IMR-90 (cell line): Measurements from ENCODE around the gene ANKDD1A. TPM values are rescaled to one million over a fixed set of nuclear protein-coding genes. Genes with fewer than 3 reads are reported as not detected.

Experiments used
- ATAC-seq: fragments of 200-7000 bp; cut with Tn5 transposase; 2 replicates; pipeline ENCODE4 v1.9.1; 2020; ENCODE audit warnings: low read depth, mild to moderate bottlenecking, moderate library complexity
- BruUV-seq: library from RNA; stranded (reverse); fragments of 400-500 nt; replicated peaks from 2 replicates; lab custom pipeline; 2021; lab: Mats Ljungman, UMichigan
- CTCF ChIA-PET: fragments of 300-600 bp; formaldehyde crosslinking; extraction: SDS; loops from one replicate; lab custom pipeline; 2021; ENCODE audit warnings: antibody characterized with exemption; lab: Yijun Ruan, JAX
- POLR2A ChIA-PET: fragments of 300-600 bp; sonication (Branson Sonifier 250); formaldehyde crosslinking; loops from one replicate; lab custom pipeline; 2022; ENCODE audit warnings: antibody characterized with exemption; ENCODE audit not compliant: unreplicated experiment; lab: Charles Lee
- DNase-seq: peaks from one replicate; pipeline ENCODE4 v3.0.0; 2013
- H2AFZ ChIP-seq: replicated peaks from 2 replicates; pipeline ENCODE3; 2013; ENCODE audit warnings: low read length, mild to moderate bottlenecking; ENCODE audit not compliant: poor library complexity
- H2AK5ac ChIP-seq: 2 replicates; pipeline ENCODE4 v1.6.1; 2013; ENCODE audit warnings: low read depth, low read length, inconsistent platforms
- H2AK9ac ChIP-seq: replicated peaks from 2 replicates; pipeline ENCODE3; 2013; ENCODE audit warnings: mild to moderate bottlenecking, low read depth, low read length, moderate library complexity; ENCODE audit not compliant: poor library complexity
- H2BK120ac ChIP-seq: 2 replicates; pipeline ENCODE4 v1.6.1; 2013; ENCODE audit warnings: low read depth, low read length, inconsistent platforms
- H2BK15ac ChIP-seq: 3 replicates; pipeline ENCODE4 v1.6.1; 2013; ENCODE audit warnings: low read depth, low read length, inconsistent platforms
- H2BK20ac ChIP-seq: 2 replicates; pipeline ENCODE4 v1.6.1; 2013; ENCODE audit warnings: low read depth, mild to moderate bottlenecking, inconsistent platforms, low read length, moderate library complexity
- H2BK5ac ChIP-seq: 2 replicates; pipeline ENCODE4 v1.6.1; 2013; ENCODE audit warnings: mild to moderate bottlenecking, low read depth, low read length, inconsistent platforms; ENCODE audit not compliant: poor library complexity, severe bottlenecking
- H3K14ac ChIP-seq: replicated peaks from 2 replicates; pipeline ENCODE4 v1.6.1; 2013; ENCODE audit warnings: low read depth, low read length, inconsistent platforms
- H3K18ac ChIP-seq: 2 replicates; pipeline ENCODE4 v1.6.1; 2013; ENCODE audit warnings: low read depth, low read length, control low read depth
- H3K23ac ChIP-seq: 2 replicates; pipeline ENCODE4 v1.6.1; 2013; ENCODE audit warnings: low read depth, low read length, inconsistent platforms
- H3K27ac ChIP-seq: 2 replicates; pipeline ENCODE4 v1.5.1; 2013; ENCODE audit warnings: mild to moderate bottlenecking, control low read depth, low read length; ENCODE audit not compliant: insufficient read depth
- H3K27me3 ChIP-seq: 2 replicates; pipeline ENCODE4 v1.6.1; 2013; ENCODE audit warnings: low read length; ENCODE audit not compliant: control insufficient read depth, insufficient read depth
- H3K36me3 ChIP-seq: 2 replicates; pipeline ENCODE4 v1.6.1; 2013; ENCODE audit warnings: low read length, mixed read lengths; ENCODE audit not compliant: control insufficient read depth, insufficient read depth
- H3K4ac ChIP-seq: 2 replicates; pipeline ENCODE4 v1.6.1; 2013; ENCODE audit warnings: low read depth, low read length, inconsistent platforms
- H3K4me1 ChIP-seq: 2 replicates; pipeline ENCODE4 v1.6.1; 2013; ENCODE audit warnings: low read length, mixed read lengths; ENCODE audit not compliant: control insufficient read depth, insufficient read depth
- H3K4me2 ChIP-seq: 2 replicates; pipeline ENCODE4 v1.6.1; 2013; ENCODE audit warnings: low read depth, mild to moderate bottlenecking, control low read depth, low read length, moderate library complexity
- H3K4me3 ChIP-seq: 2 replicates; pipeline ENCODE4 v1.5.1; 2013; ENCODE audit warnings: low read depth, mild to moderate bottlenecking, control low read depth, low read length, moderate library complexity; ENCODE audit not compliant: insufficient read depth
- H3K56ac ChIP-seq: 2 replicates; pipeline ENCODE4 v1.6.1; 2013; ENCODE audit warnings: low read length, inconsistent platforms; ENCODE audit not compliant: insufficient read depth; ENCODE audit errors: extremely low read depth
- H3K79me1 ChIP-seq, 2 experiments: 2 replicates each; pipeline ENCODE4 v1.6.1; 2013; ENCODE audit warnings: low read length in 2 of 2, inconsistent platforms in 1 of 2, low read depth in 1 of 2
- H3K9ac ChIP-seq: 2 replicates; pipeline ENCODE4 v1.6.1; 2013; ENCODE audit warnings: low read depth, low read length, control low read depth
- H3K9me1 ChIP-seq: 2 replicates; pipeline ENCODE4 v1.6.1; 2013; ENCODE audit warnings: low read length, inconsistent platforms; ENCODE audit not compliant: insufficient read depth
- H3K9me3 ChIP-seq: 2 replicates; pipeline ENCODE4 v1.6.1; 2013; ENCODE audit warnings: low read length; ENCODE audit not compliant: control insufficient read depth, insufficient read depth
- H4K20me1 ChIP-seq: 2 replicates; pipeline ENCODE4 v1.6.1; 2013; ENCODE audit warnings: low read length, inconsistent platforms; ENCODE audit not compliant: insufficient read depth
- H4K5ac ChIP-seq: 2 replicates; pipeline ENCODE4 v1.6.1; 2013; ENCODE audit warnings: mild to moderate bottlenecking, low read depth, low read length, control low read depth
- H4K8ac ChIP-seq, 2 experiments: 2 replicates each; pipeline ENCODE4 v1.6.1; 2013; ENCODE audit warnings: low read depth in 2 of 2, low read length in 2 of 2, control low read depth in 1 of 2, inconsistent platforms in 1 of 2
- H4K91ac ChIP-seq: 2 replicates; pipeline ENCODE4 v1.6.1; 2013; ENCODE audit warnings: low read depth, low read length, inconsistent platforms; ENCODE audit not compliant: insufficient read depth
- ELK1 ChIP-seq: fragments of 150-350 bp; IDR thresholded peaks from 2 replicates; pipeline ENCODE4 v1.6.1; 2016; ENCODE audit warnings: low read depth, mild to moderate bottlenecking, low read length, moderate library complexity, borderline replicate concordance
- FOS ChIP-seq: fragments of 150-350 bp; IDR thresholded peaks from 2 replicates; pipeline ENCODE4 v1.6.1; 2016; ENCODE audit warnings: low read depth, low read length
- MAFK ChIP-seq: IDR thresholded peaks from 2 replicates; pipeline ENCODE4 v1.6.1; 2012; ENCODE audit warnings: low read depth, low read length, improper control_type of control experiment
- MXI1 ChIP-seq: IDR thresholded peaks from 2 replicates; pipeline ENCODE4 v1.6.1; 2012; ENCODE audit warnings: low read depth, mild to moderate bottlenecking, low read length, moderate library complexity, borderline replicate concordance
- NFE2L2 ChIP-seq: fragments of 150-350 bp; IDR thresholded peaks from 2 replicates; pipeline ENCODE4 v1.6.1; 2016; ENCODE audit warnings: low read depth, mild to moderate bottlenecking, low read length
- RAD21 ChIP-seq: IDR thresholded peaks from 2 replicates; pipeline ENCODE4 v1.6.1; 2012; ENCODE audit warnings: low read length, improper control_type of control experiment
- SMC3 ChIP-seq: fragments of 150-350 bp; IDR thresholded peaks from 2 replicates; pipeline ENCODE4 v1.6.1; 2016; ENCODE audit warnings: low read depth, mild to moderate bottlenecking, antibody characterized with exemption, low read length, moderate library complexity
- WGBS, 2 experiments: methylation state at CpG; one replicate each; pipeline versions ENCODE4 v1.1.5 to v1.1.7; 2013; ENCODE audit warnings: missing lambda C conversion rate in 2 of 2; ENCODE audit not compliant: insufficient read length in 1 of 2; ENCODE audit errors: extremely low coverage in 2 of 2; 5-methylcytosine and 5-hydroxymethylcytosine counted together
- dilution Hi-C: fragments of 300-500 bp; cut with HindIII; formaldehyde crosslinking; loops from one replicate; pipeline ENCODE4 v1.14.3; 2018; ENCODE audit warnings: low sequenced_read_pairs; ENCODE audit not compliant: unreplicated experiment
- in situ Hi-C: fragments of 300-500 bp; cut with MboI; formaldehyde crosslinking; loops from 3 replicates; pipeline ENCODE4 v1.14.3; 2019; ENCODE audit warnings: low sequenced_read_pairs, inconsistent platforms, mixed read lengths
- intact Hi-C: fragments of 100-400 bp; cut with micrococcal nuclease; formaldehyde crosslinking; loops from 2 replicates; pipeline ENCODE4 v1.10.0; 2022
- polyA plus RNA-seq, 3 experiments: library from polyadenylated mRNA; depleted of rRNA; stranded (reverse); fragments of >200 nt; gene quantifications; 2 replicates each; pipeline ENCODE4 v1.2.3, GENCODE V29; 2012; ENCODE audit warnings: low replicate concordance in 1 of 3
- total RNA-seq: library from RNA; depleted of rRNA; stranded (reverse); fragments of >200 nt; gene quantifications from 2 replicates; pipeline ENCODE4 v1.2.3, GENCODE V29; 2012

ANKDD1A gene
- total and polyA plus RNA-seq, 2 of the 4 experiments (the other 2 are of a cell fraction): 3.6 to 4.9 TPM

- no peak overlapping the region for H4K8ac ChIP-seq
- no peak overlapping the region for H3K4ac ChIP-seq
- no peak overlapping the region for H2BK20ac ChIP-seq
- no peaks in the 10 kb centered on the region for H3K36me3 ChIP-seq
- H3K4me1 ChIP-seq: no peaks in the 10 kb centered on the region
- no peak overlapping the region for H4K5ac ChIP-seq
- no peak overlapping the region for H2BK15ac ChIP-seq
- no peaks in the 10 kb centered on the region for H3K27me3 ChIP-seq
- WGBS, 2 experiments: no CpG with 5 or more reads among the region's 1 CpG
- no peak overlapping the region for H3K9ac ChIP-seq
- H2BK120ac ChIP-seq: no peak overlapping the region
- no peaks in the 10 kb centered on the region for H3K9me3 ChIP-seq
- no peak for TF ChIP-seq FOS
- no peak for TF ChIP-seq SMC3
- peak; percentile 98 for TF ChIP-seq MAFK
- TF ChIP-seq NFE2L2: no peak
- TF ChIP-seq RAD21: no peak
- TF ChIP-seq ELK1: no peak
- TF ChIP-seq MXI1: no peak
- no peak overlapping the region for H3K14ac ChIP-seq
- intact Hi-C loops: no loop called here
- POLR2A ChIA-PET: no interaction called here
- ATAC-seq (no peak), DNase-seq (no peak)
- H3K4me3 ChIP-seq: no peak overlapping the region
- H3K4me2 ChIP-seq: no peak overlapping the region; the same call in 1 of the 2 replicates
- in situ Hi-C loops: no loop called here
- H3K18ac ChIP-seq: no peak overlapping the region
- CTCF ChIA-PET: no interaction called here
- H3K9me1 ChIP-seq: no peaks in the 10 kb centered on the region; the same call in 1 of the 2 replicates
- H4K91ac ChIP-seq: no peak overlapping the region
- H2AK5ac ChIP-seq: no peak overlapping the region
- no peak overlapping the region for H2BK5ac ChIP-seq
- peaks cover 2 to 20% of the 10 kb centered on the region in 2 experiments; a peak in 3 of 4 replicates for H3K79me1 ChIP-seq
- H3K23ac ChIP-seq: no peak overlapping the region
- no peak overlapping the region for H3K27ac ChIP-seq
- no TSS peak for BruUV-seq
- H2AK9ac ChIP-seq: no peak overlapping the region
- dilution Hi-C loops: no loop called here
- H4K20me1 ChIP-seq: no peaks in the 10 kb centered on the region; the same call in 1 of the 2 replicates
- no peak overlapping the region for H2AFZ ChIP-seq
- no peak overlapping the region for H3K56ac ChIP-seq
Observed at GRCh38 chr15:64993290-64993689, 81.6 kb downstream of the ANKDD1A start.
